ENCODE results near the gene IFNG-AS1.

DNA sequence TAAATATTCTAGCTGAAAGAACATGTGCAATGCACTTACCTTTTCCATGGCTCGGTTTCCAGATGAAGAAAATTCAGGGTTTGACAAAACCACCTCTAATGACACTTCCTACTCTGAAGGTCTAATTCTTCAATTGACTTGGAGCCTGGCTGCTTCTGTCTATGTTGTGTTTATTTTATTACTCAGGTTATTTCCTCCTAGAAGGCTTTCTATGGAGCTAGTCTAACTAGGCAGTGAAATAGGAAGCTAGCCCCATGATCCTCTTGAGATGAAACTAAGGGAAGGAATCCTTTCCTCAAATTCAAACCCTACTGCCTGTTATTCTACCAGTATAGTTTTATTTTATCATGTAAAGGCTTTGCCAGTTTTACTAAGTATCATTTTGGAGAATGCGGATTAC lies 20.9 kb upstream of the IFNG-AS1 start:
- no peak for TF ChIP-seq CTCF (IDR thresholded peaks at IDR 0.05)
- TF ChIP-seq POLR2A (IDR thresholded peaks at IDR 0.05), result no peak

All from heart left ventricle (tissue), 13 donors.